Hepatocyte (in vitro differentiated cells): Measurements from ENCODE around the gene SRXN1.

Source experiments
- CTCF ChIP-seq: fragments of 200-600 bp; sonication (generic); IDR thresholded peaks from 2 replicates; pipeline ENCODE4 v1.5.1; 2016; ENCODE audit warnings: antibody characterized with exemption, mild to moderate bottlenecking; ENCODE audit not compliant: poor library complexity
- EZH2 ChIP-seq: fragments of 200-600 bp; sonication (generic); IDR thresholded peaks from 2 replicates; pipeline ENCODE4 v1.6.1; 2016; ENCODE audit warnings: antibody characterized with exemption, mild to moderate bottlenecking, borderline replicate concordance

DNA sequence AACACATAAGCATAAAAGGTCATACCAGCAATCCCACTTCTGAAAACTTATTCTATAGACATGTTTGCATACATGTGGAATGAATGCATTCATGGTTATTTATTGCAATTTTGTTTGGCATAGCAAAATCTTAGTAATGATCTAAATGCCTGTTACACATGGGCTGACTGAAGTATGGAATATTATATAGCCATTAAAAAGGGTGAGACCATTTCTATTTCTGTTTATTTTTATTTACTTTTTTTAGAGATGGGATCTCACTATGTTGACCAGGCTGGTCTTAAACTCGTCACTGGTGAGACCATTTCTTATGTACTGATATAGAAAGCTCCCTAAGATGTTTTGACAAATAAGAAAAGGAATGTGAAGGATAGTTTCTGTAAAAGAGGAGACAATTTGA, 36.9 kb upstream of the SRXN1 start:
- TF ChIP-seq EZH2 (no peak), CTCF (no peak)
